Measurements from ENCODE around the gene SPARCL1.

GRCh38 chr4:87502580-87503238 lies 26.5 kb downstream of the SPARCL1 start:
- TF ChIP-seq ESRRA (IDR thresholded peaks at IDR 0.05; ENCODE audit: low read length) (no peak), YY1 (IDR thresholded peaks at IDR 0.05; ENCODE audit: low read depth, low read length) (no peak), FOXM1 (IDR thresholded peaks at IDR 0.05; ENCODE audit: low read depth, low read length) (no peak), ZBED1 (IDR thresholded peaks at IDR 0.05; ENCODE audit: borderline replicate concordance) (no peak), ZBTB4 (CRISPR knock-in tag; IDR thresholded peaks at IDR 0.05) (no peak), CTCF (IDR thresholded peaks at IDR 0.05 in 2 of 3, conservative IDR thresholded peaks at IDR 0.05 in 1 of 3; ENCODE audit: control insufficient read depth in 2 of 3, extremely low read depth in 1 of 3, insufficient read depth in 1 of 3, low read depth in 3 of 3, low read length in 3 of 3) (no peak)

Data from GM12878 (cell line).